Adrenal gland (tissue), 5 donors: ENCODE results near the gene LGMN.

ENCODE experiments used
- CTCF ChIP-seq, 6 experiments: fragments of 450-650 bp in 4 of 6; fragments of 200-600 bp in 2 of 6; sonication (generic) in 1 of 6; IDR thresholded peaks; 1 replicate in 5 of 6; 2 replicates in 1 of 6; pipeline versions ENCODE4 v1.5.1 to v1.8.0; 2016 to 2021; ENCODE audit warnings: antibody characterized with exemption in 6 of 6, mild to moderate bottlenecking in 2 of 6, moderate library complexity in 1 of 6
- POLR2A ChIP-seq, 2 donors: fragments of 450-650 bp; IDR thresholded peaks; one replicate each; pipeline ENCODE4 v1.6.1; 2017; ENCODE audit warnings: antibody characterized with exemption in 2 of 2, mild to moderate bottlenecking in 2 of 2, moderate library complexity in 1 of 2
- donor health status: DM: no; HTN: no; CAD: no.

GRCh38 chr14:92760524-92760805 lies 12.0 kb upstream of the LGMN start:
- TF ChIP-seq CTCF (IDR thresholded peaks at IDR 0.05) (no peak), POLR2A (IDR thresholded peaks at IDR 0.05) (no peak)
